ENCODE data around the gene EDN3.

The EDN3 gene

GRCh38 chr20:59371431-59371830, 71.0 kb downstream of the EDN3 start:
- DNase-seq = no peak

GRCh38 chr20:59374261-59374660, 73.8 kb downstream of the EDN3 start:
- DNase-seq = no peak

DNA sequence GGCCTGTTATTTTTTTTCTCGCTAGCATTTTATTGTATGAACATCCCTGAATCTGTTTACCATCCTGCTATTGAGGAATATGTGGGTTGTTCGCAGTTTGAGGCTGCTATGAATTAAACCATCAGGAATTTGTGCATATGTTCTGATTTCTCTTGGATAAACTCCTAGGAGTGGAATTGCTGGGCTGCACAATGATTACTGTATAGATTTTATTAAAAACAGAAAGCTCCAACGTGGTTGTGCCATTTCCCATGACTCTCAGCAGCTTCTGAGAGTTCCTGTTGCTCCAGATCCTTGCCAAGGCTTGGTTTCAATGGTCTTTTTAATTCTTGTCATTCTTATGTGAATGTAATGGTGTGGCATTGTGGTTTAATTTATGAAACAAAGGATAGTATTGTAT, 75.1 kb downstream of the EDN3 start:
- DNase-seq = no peak
